ENCODE results near the gene FBXO42.

Gene FBXO42

DNA sequence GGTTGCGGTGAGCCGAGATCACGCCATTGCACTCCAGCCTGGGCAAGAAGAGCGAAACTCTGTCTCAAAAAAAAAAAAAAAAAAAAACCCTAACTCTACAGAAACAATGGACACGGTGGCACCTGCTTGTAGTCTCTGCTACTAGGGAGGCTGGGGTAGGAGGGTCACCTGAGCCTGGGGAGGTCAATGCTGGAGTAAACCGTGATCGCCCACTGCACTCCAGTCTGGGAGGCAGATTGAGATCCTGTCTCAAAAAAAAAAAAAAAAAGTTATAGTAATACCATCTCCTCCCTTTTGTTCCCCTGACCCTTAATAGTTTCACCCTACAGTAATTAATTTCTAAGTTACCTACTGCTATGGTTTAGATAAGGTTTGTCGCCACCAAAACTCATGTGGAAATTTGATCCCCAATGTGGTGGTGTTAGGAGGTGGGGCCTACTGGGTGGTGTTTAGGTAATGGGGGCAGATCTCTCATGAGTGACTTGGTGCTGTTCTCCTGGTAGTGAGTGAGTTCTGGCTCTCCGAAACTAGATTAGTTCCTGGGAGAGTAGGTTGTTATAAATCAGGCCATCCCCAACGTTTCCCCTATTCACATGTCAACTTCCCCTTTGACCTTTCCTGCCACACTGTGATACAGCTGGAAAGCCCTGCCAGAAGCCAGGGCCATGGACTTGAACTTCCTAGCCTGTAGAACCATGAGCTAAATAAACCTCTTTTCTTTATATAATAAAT, 9.8 kb downstream of the FBXO42 start:
- in situ Hi-C loops (cut with MboI; ENCODE audit: low pct_unique_long_range_greater_than_20kb, low sequenced_read_pairs, unreplicated experiment) = no loop called here
- TF ChIP-seq, protein P1, sequence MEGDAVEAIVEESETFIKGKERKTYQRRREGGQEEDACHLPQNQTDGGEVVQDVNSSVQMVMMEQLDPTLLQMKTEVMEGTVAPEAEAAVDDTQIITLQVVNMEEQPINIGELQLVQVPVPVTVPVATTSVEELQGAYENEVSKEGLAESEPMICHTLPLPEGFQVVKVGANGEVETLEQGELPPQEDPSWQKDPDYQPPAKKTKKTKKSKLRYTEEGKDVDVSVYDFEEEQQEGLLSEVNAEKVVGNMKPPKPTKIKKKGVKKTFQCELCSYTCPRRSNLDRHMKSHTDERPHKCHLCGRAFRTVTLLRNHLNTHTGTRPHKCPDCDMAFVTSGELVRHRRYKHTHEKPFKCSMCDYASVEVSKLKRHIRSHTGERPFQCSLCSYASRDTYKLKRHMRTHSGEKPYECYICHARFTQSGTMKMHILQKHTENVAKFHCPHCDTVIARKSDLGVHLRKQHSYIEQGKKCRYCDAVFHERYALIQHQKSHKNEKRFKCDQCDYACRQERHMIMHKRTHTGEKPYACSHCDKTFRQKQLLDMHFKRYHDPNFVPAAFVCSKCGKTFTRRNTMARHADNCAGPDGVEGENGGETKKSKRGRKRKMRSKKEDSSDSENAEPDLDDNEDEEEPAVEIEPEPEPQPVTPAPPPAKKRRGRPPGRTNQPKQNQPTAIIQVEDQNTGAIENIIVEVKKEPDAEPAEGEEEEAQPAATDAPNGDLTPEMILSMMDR (IDR thresholded peaks at IDR 0.05; ENCODE audit: extremely low read depth, insufficient read depth, missing control alignments) = no peak
- DNase-seq (ENCODE audit: low spot score) = no peak

DNA sequence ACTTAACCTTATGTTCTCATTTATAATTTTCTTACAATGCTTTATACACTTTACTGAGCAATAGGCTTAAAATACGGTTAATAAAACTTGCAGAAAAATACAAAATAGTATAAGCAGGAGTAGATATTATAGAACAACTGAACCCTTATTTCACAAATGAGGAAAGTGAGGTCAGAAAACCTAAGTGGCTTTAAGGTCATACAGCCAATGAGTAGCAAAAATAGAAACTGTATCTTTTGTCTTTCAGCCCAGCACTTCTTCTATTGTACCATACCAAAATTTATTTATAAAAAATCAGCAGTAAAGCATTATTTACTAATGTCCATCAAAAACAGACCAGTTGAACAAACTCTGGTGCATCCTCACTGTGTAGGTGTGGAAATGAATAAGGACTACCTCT, 11.6 kb downstream of the FBXO42 start:
- no peak for DNase-seq (ENCODE audit: low spot score)
- in situ Hi-C loops (cut with MboI; ENCODE audit: low pct_unique_long_range_greater_than_20kb, low sequenced_read_pairs, unreplicated experiment) = no loop called here
- TF ChIP-seq, protein P1 (IDR thresholded peaks at IDR 0.05; ENCODE audit: extremely low read depth, insufficient read depth, missing control alignments) = no peak

DNA sequence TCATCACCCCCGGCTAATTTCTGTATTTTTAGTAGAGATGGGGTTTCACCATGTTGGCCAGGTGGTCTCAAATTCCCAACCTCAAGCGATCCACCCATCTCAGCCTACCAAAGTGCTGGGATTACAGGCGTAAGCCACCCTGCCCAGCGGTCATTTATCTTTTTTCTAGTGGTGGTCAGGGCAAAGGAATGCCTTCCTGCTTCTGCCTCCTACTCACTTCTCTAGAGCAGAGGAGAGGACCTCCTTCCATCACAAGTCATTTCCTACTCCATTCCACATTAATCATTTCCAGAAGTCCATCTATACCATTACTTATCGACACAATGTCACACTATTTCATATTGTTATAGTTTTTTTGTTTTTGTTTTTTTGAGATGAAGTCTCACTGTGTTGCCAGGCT, 13.3 kb downstream of the FBXO42 start:
- TF ChIP-seq, protein P1 (IDR thresholded peaks at IDR 0.05; ENCODE audit: extremely low read depth, insufficient read depth, missing control alignments) = no peak
- DNase-seq (ENCODE audit: low spot score) = no peak
- in situ Hi-C loops (cut with MboI; ENCODE audit: low pct_unique_long_range_greater_than_20kb, low sequenced_read_pairs, unreplicated experiment) = no loop called here

DNA sequence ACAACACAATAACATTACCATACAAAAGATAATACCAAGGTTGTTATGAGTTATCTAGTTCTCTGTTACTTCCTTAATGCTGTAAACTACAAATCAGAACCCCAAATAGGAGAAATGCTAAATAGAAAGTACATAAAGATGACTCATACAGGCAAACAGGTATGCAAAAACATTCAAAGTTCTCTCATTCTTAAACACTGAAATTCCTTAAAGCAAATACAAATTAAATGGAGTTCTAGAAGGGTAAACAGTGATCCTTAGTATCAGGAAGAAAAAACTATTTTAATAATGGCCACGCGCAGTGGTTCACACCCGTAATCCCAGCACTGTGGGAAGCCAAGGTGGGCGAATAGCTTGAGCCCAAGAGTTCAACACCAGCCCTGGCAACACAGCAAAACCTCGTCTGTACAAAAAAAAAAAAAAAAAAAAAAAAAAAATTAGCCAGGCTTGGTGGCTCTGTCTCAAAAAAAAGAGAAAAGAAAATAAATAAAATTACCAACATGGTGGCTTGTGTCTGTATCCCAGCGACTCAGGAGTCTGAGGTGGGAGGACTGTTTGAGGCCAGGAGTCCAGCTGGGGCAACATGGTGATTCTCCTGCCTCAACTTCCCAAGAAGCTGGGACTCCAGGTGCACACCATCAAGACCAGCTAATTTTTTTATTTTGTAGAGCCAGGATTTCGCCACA, 17.5 kb downstream of the FBXO42 start:
- TF ChIP-seq, protein P1 (IDR thresholded peaks at IDR 0.05; ENCODE audit: extremely low read depth, insufficient read depth, missing control alignments) = no peak
- in situ Hi-C loops (cut with MboI; ENCODE audit: low pct_unique_long_range_greater_than_20kb, low sequenced_read_pairs, unreplicated experiment) = no loop called here
- no peak for DNase-seq (ENCODE audit: low spot score)

DNA sequence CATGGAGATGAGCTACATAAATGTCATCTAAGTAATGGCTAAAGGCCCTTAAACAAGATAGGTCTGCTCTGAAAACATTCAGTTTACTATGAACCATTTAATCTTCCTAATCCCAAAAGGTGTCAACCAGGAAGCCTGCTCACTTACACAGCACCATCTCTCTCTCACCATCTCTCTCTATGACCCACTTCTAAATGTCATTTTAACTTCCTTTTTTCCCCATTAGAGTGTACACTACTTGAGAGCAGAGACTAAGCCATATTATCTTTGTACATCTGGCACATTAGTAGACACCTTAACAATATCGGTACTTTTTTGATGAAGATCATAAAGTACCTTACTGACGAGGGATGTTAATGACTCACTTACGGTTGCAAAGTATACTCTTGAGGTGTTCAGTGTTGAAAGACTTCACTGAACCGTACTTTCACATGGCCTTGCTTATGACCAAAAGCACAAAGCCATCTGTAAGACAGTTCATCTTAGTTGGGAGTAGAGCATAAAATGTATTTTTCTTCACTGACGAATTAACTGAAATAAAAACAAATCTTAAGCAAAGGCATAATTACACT, 25.4 kb downstream of the FBXO42 start:
- TF ChIP-seq, protein P1 (IDR thresholded peaks at IDR 0.05; ENCODE audit: extremely low read depth, insufficient read depth, missing control alignments) = no peak
- no peak for DNase-seq (ENCODE audit: low spot score)
- in situ Hi-C loops (cut with MboI; ENCODE audit: low pct_unique_long_range_greater_than_20kb, low sequenced_read_pairs, unreplicated experiment) = no loop called here

DNA sequence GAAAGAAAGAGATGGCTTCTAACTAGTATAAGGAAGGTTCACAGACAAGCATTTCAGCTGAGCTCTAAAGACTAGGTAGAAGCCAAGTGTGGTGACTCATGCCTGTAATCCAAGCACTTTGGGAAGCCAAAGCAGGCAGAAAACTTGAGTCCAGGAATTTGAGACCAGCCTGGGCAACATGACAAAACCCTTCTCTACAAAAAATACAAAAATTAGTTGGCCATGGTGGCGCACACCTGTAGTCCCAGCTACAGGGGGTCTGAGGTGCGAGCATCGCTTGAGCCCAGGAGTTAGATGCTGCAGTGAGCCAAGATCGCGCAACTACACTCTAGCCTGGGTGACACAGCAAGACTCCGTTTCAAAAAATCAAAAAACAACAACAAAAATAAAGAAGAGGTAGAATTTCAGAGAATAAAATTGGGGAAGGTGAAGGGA, 27.8 kb downstream of the FBXO42 start:
- TF ChIP-seq, protein P1 (IDR thresholded peaks at IDR 0.05; ENCODE audit: extremely low read depth, insufficient read depth, missing control alignments) = no peak
- in situ Hi-C loops (cut with MboI; ENCODE audit: low pct_unique_long_range_greater_than_20kb, low sequenced_read_pairs, unreplicated experiment) = no loop called here
- DNase-seq (ENCODE audit: low spot score) = no peak
